ENCODE measurements around the gene CNTNAP4.

The CNTNAP4 gene

GRCh38 chr16:76396977-76397376, 119.8 kb downstream of the CNTNAP4 start:
- H3K4me3 ChIP-seq (IDR thresholded peaks at IDR 0.05; ENCODE audit: insufficient read depth, low read depth, low read length): no peak overlapping the region
- TF ChIP-seq CTCF (conservative IDR thresholded peaks at IDR 0.05; ENCODE audit: low read depth, low read length): no peak
- no peaks in the 10 kb centered on the region for H4K20me1 ChIP-seq (ENCODE audit: insufficient read depth)
- H3K27ac ChIP-seq: no peak overlapping the region
- no peaks in the 10 kb centered on the region for H3K27me3 ChIP-seq (ENCODE audit: insufficient read depth, low read depth)
- H3K79me2 ChIP-seq (ENCODE audit: insufficient read depth, low read depth): no peaks in the 10 kb centered on the region
- no peaks in the 10 kb centered on the region for H3K4me1 ChIP-seq (ENCODE audit: low read depth, poor library complexity, severe bottlenecking)
- H2AFZ ChIP-seq (ENCODE audit: low read depth): no peak overlapping the region
- H3K9ac ChIP-seq: no peak overlapping the region
- H3K4me2 ChIP-seq: no peak overlapping the region
- no peaks in the 10 kb centered on the region for H3K36me3 ChIP-seq (ENCODE audit: insufficient read depth)

GRCh38 chr16:76409706-76410105, 132.5 kb downstream of the CNTNAP4 start:
- Histone ChIP-seq H3K79me2 (ENCODE audit: insufficient read depth, low read depth) (no peaks in the 10 kb centered on the region), H3K27ac (no peak overlapping the region), H2AFZ (ENCODE audit: low read depth) (no peak overlapping the region), H3K9ac (no peak overlapping the region), H3K4me3 (IDR thresholded peaks at IDR 0.05; ENCODE audit: insufficient read depth, low read depth, low read length) (no peak overlapping the region), H3K4me2 (no peak overlapping the region), H3K36me3 (ENCODE audit: insufficient read depth) (no peaks in the 10 kb centered on the region), H3K27me3 (ENCODE audit: insufficient read depth, low read depth) (no peaks in the 10 kb centered on the region), H4K20me1 (ENCODE audit: insufficient read depth) (no peaks in the 10 kb centered on the region), H3K4me1 (ENCODE audit: low read depth, poor library complexity, severe bottlenecking) (no peaks in the 10 kb centered on the region)
- TF ChIP-seq CTCF (conservative IDR thresholded peaks at IDR 0.05; ENCODE audit: low read depth, low read length): no peak

- Histone ChIP-seq H3K27me3 (ENCODE audit: insufficient read depth, low read depth) (no peaks in the 10 kb centered on the region), H3K27ac (no peak overlapping the region), H3K9ac (no peak overlapping the region), H2AFZ (ENCODE audit: low read depth) (no peak overlapping the region), H4K20me1 (ENCODE audit: insufficient read depth) (no peaks in the 10 kb centered on the region), H3K4me2 (no peak overlapping the region), H3K4me3 (IDR thresholded peaks at IDR 0.05; ENCODE audit: insufficient read depth, low read depth, low read length) (no peak overlapping the region), H3K4me1 (ENCODE audit: low read depth, poor library complexity, severe bottlenecking) (no peaks in the 10 kb centered on the region), H3K36me3 (ENCODE audit: insufficient read depth) (no peaks in the 10 kb centered on the region), H3K79me2 (ENCODE audit: insufficient read depth, low read depth) (no peaks in the 10 kb centered on the region)
- TF ChIP-seq CTCF (conservative IDR thresholded peaks at IDR 0.05; ENCODE audit: low read depth, low read length): no peak
Observed at GRCh38 chr16:76421571-76421970, 144.4 kb downstream of the CNTNAP4 start.

GRCh38 chr16:76428858-76429257, 151.7 kb downstream of the CNTNAP4 start:
- Histone ChIP-seq H3K27ac (no peak overlapping the region), H3K4me1 (ENCODE audit: low read depth, poor library complexity, severe bottlenecking) (no peaks in the 10 kb centered on the region), H4K20me1 (ENCODE audit: insufficient read depth) (no peaks in the 10 kb centered on the region), H2AFZ (ENCODE audit: low read depth) (no peak overlapping the region), H3K27me3 (ENCODE audit: insufficient read depth, low read depth) (no peaks in the 10 kb centered on the region), H3K79me2 (ENCODE audit: insufficient read depth, low read depth) (no peaks in the 10 kb centered on the region), H3K9ac (no peak overlapping the region), H3K4me3 (IDR thresholded peaks at IDR 0.05; ENCODE audit: insufficient read depth, low read depth, low read length) (no peak overlapping the region), H3K4me2 (no peak overlapping the region), H3K36me3 (ENCODE audit: insufficient read depth) (no peaks in the 10 kb centered on the region)
- TF ChIP-seq CTCF (conservative IDR thresholded peaks at IDR 0.05; ENCODE audit: low read depth, low read length): no peak
